D341Med (cell line): ENCODE data around the gene SALL1.

Source experiments
- DNase-seq: peaks from one replicate; pipeline ENCODE4 v3.0.0; 2012; ENCODE audit warnings: low spot score

Gene SALL1

GRCh38 chr16:51150888-51151320 lies at the start of gene SALL1:
Gene SALL1 (minus strand): TSS chr16:51151270. CDS start chr16:51151241, 29 bp downstream.
- no peak for DNase-seq

- DNase-seq, result no peak
These were observed 49.7 kb upstream of the SALL1 start for GRCh38 chr16:51200793-51201192.

- no peak for DNase-seq
These were observed 47.1 kb upstream of the SALL1 start for GRCh38 chr16:51197953-51198748.

GRCh38 chr16:51193879-51194278 lies 42.8 kb upstream of the SALL1 start:
- no peak for DNase-seq

- no peak for DNase-seq
These were observed 33.8 kb upstream of the SALL1 start for GRCh38 chr16:51184702-51185433.

GRCh38 chr16:51181503-51181811 lies 30.4 kb upstream of the SALL1 start:
- no peak for DNase-seq

GRCh38 chr16:51180719-51181502 lies 29.8 kb upstream of the SALL1 start:
- DNase-seq, result no peak

- DNase-seq, result no peak
These were observed 24.0 kb upstream of the SALL1 start for GRCh38 chr16:51175081-51175480.

GRCh38 chr16:51172368-51172767 lies 21.3 kb upstream of the SALL1 start:
- DNase-seq, result no peak

- no peak for DNase-seq
These were observed 17.7 kb upstream of the SALL1 start for GRCh38 chr16:51168755-51169154.

- DNase-seq, result no peak
These were observed 16.3 kb upstream of the SALL1 start for GRCh38 chr16:51167170-51167895.

- DNase-seq, result no peak
These were observed 15.5 kb upstream of the SALL1 start for GRCh38 chr16:51166541-51166940.

GRCh38 chr16:51166091-51166490 lies 15.0 kb upstream of the SALL1 start:
- DNase-seq, result no peak

- no peak for DNase-seq
These were observed 14.0 kb upstream of the SALL1 start for GRCh38 chr16:51165043-51165442.

- no peak for DNase-seq
These were observed 13.5 kb upstream of the SALL1 start for GRCh38 chr16:51164574-51164973.

- no peak for DNase-seq
These were observed 13.0 kb upstream of the SALL1 start for GRCh38 chr16:51163894-51164566.

- no peak for DNase-seq
These were observed 12.3 kb upstream of the SALL1 start for GRCh38 chr16:51163366-51163765.

GRCh38 chr16:51161440-51162195 lies 10.5 kb upstream of the SALL1 start:
- DNase-seq, result no peak

- no peak for DNase-seq
These were observed 8.8 kb upstream of the SALL1 start for GRCh38 chr16:51159865-51160264.

- DNase-seq, result no peak
These were observed 8.2 kb upstream of the SALL1 start for GRCh38 chr16:51159296-51159695.

GRCh38 chr16:51157698-51158097 lies 6.6 kb upstream of the SALL1 start:
- no peak for DNase-seq
